ENCODE results near the gene MEIS1.

MEIS1 gene

GRCh38 chr2:66496670-66497420 is 61.9 kb downstream of the MEIS1 start:
- no peak for DNase-seq (ENCODE audit: low read depth)
- no peak overlapping the region for H3K4me3 ChIP-seq (ENCODE audit: control insufficient read depth, low read depth, low read length)
- no peak for TF ChIP-seq CTCF (conservative IDR thresholded peaks at IDR 0.05; ENCODE audit: control insufficient read depth, insufficient read depth, low read depth, low read length)

GRCh38 chr2:66497431-66498288 is 62.7 kb downstream of the MEIS1 start:
- no peak overlapping the region for H3K4me3 ChIP-seq (ENCODE audit: control insufficient read depth, low read depth, low read length)
- no peak for TF ChIP-seq CTCF (conservative IDR thresholded peaks at IDR 0.05; ENCODE audit: control insufficient read depth, insufficient read depth, low read depth, low read length)
- no peak for DNase-seq (ENCODE audit: low read depth)

- DNase-seq (ENCODE audit: low read depth): no peak
- no peak for TF ChIP-seq CTCF (conservative IDR thresholded peaks at IDR 0.05; ENCODE audit: control insufficient read depth, insufficient read depth, low read depth, low read length)
Observed at GRCh38 chr2:66498289-66498975, 63.5 kb downstream of the MEIS1 start.

GRCh38 chr2:66501267-66501666 is 66.3 kb downstream of the MEIS1 start:
- no peak for TF ChIP-seq CTCF (conservative IDR thresholded peaks at IDR 0.05; ENCODE audit: control insufficient read depth, insufficient read depth, low read depth, low read length)
- no peak overlapping the region for H3K4me3 ChIP-seq (ENCODE audit: control insufficient read depth, low read depth, low read length)

More at GRCh38 chr2:66498289-66498975, 63.5 kb downstream of the MEIS1 start:
- no peak overlapping the region for H3K4me3 ChIP-seq (ENCODE audit: control insufficient read depth, low read depth, low read length)

GRCh38 chr2:66506265-66506664 is 71.3 kb downstream of the MEIS1 start:
- no peak overlapping the region for H3K4me3 ChIP-seq (ENCODE audit: control insufficient read depth, low read depth, low read length)
- DNase-seq (ENCODE audit: low read depth): no peak
- TF ChIP-seq CTCF (conservative IDR thresholded peaks at IDR 0.05; ENCODE audit: control insufficient read depth, insufficient read depth, low read depth, low read length): no peak

More at GRCh38 chr2:66501267-66501666, 66.3 kb downstream of the MEIS1 start:
- DNase-seq (ENCODE audit: low read depth): no peak

GRCh38 chr2:66507673-66508201 is 72.8 kb downstream of the MEIS1 start:
- no peak for DNase-seq (ENCODE audit: low read depth)
- H3K4me3 ChIP-seq (ENCODE audit: control insufficient read depth, low read depth, low read length): no peak overlapping the region
- TF ChIP-seq CTCF (conservative IDR thresholded peaks at IDR 0.05; ENCODE audit: control insufficient read depth, insufficient read depth, low read depth, low read length): no peak

All from fibroblast of mammary gland (primary cell).